Measurements from ENCODE around the gene FBN1. TPM values are rescaled to one million over a fixed set of nuclear protein-coding genes. Genes with fewer than 3 reads are reported as not detected.

FBN1 gene
- polyA plus RNA-seq, 1 donor = 98.2 TPM

- DNase-seq = no peak
Observed at GRCh38 chr15:48653216-48653615, 7.7 kb upstream of the FBN1 start.

GRCh38 chr15:48652510-48653076, 7.1 kb upstream of the FBN1 start:
- DNase-seq = no peak

GRCh38 chr15:48650931-48651330, 5.4 kb upstream of the FBN1 start:
- DNase-seq = no peak

GRCh38 chr15:48647962-48648361, 2.5 kb upstream of the FBN1 start:
- DNase-seq = no peak

GRCh38 chr15:48646331-48646730, 822 bp upstream of the FBN1 start:
- DNase-seq = no peak

- DNase-seq = peak; percentile 52
Observed at GRCh38 chr15:48644827-48645557, 517 bp downstream of the FBN1 start.

GRCh38 chr15:48644467-48644826, 1.1 kb downstream of the FBN1 start:
- DNase-seq = no peak

- DNase-seq = no peak
Observed at GRCh38 chr15:48643776-48644466, 1.6 kb downstream of the FBN1 start.

- DNase-seq = no peak
Observed at GRCh38 chr15:48643206-48643605, 2.3 kb downstream of the FBN1 start.

- no peak for DNase-seq
Observed at GRCh38 chr15:48642795-48643194, 2.7 kb downstream of the FBN1 start.

GRCh38 chr15:48641416-48641815, 4.1 kb downstream of the FBN1 start:
- DNase-seq = no peak

GRCh38 chr15:48638963-48639362, 6.5 kb downstream of the FBN1 start:
- no peak for DNase-seq

- no peak for DNase-seq
Observed at GRCh38 chr15:48637639-48638038, 7.9 kb downstream of the FBN1 start.

- no peak for DNase-seq
Observed at GRCh38 chr15:48636511-48636910, 9.0 kb downstream of the FBN1 start.

GRCh38 chr15:48634893-48635292, 10.6 kb downstream of the FBN1 start:
- no peak for DNase-seq

- DNase-seq = no peak
Observed at GRCh38 chr15:48634096-48634495, 11.4 kb downstream of the FBN1 start.

- DNase-seq = no peak
Observed at GRCh38 chr15:48632651-48633050, 12.9 kb downstream of the FBN1 start.

GRCh38 chr15:48631176-48631770, 14.2 kb downstream of the FBN1 start:
- no peak for DNase-seq

- DNase-seq = no peak
Observed at GRCh38 chr15:48630245-48630644, 15.3 kb downstream of the FBN1 start.

- no peak for DNase-seq
Observed at GRCh38 chr15:48628832-48629231, 16.7 kb downstream of the FBN1 start.

- no peak for DNase-seq
Observed at GRCh38 chr15:48627260-48627940, 18.1 kb downstream of the FBN1 start.

- no peak for DNase-seq
Observed at GRCh38 chr15:48625126-48625525, 20.4 kb downstream of the FBN1 start.

GRCh38 chr15:48624700-48625099, 20.8 kb downstream of the FBN1 start:
- DNase-seq = no peak
